Caco-2 (cell line): ENCODE measurements around the gene PRKCSH. TPM values are rescaled to one million over a fixed set of nuclear protein-coding genes. Genes with fewer than 3 reads are reported as not detected.

Source experiments
- BruUV-seq: library from RNA; stranded (reverse); fragments of 400-500 nt; replicated peaks from 2 replicates; lab custom pipeline; 2021; lab: Mats Ljungman, UMichigan
- CTCF ChIA-PET: fragments of 300-600 bp; sonication (Branson Sonifier 250); formaldehyde crosslinking; loops from one replicate; lab custom pipeline; 2022; ENCODE audit warnings: antibody characterized with exemption; lab: Charles Lee
- POLR2A ChIA-PET: fragments of 300-600 bp; sonication (Branson Sonifier 250); formaldehyde crosslinking; loops from one replicate; lab custom pipeline; 2022; ENCODE audit warnings: antibody characterized with exemption; lab: Charles Lee
- DNase-seq, 2 experiments: peaks; one replicate each; pipeline versions ENCODE4 v3.0.0 to v3.0.0-alpha.2; 2020 to 2022
- H3K27me3 ChIP-seq: replicated peaks from 2 replicates; pipeline ENCODE4 v1.6.0; 2011; ENCODE audit warnings: low read length; ENCODE audit not compliant: control insufficient read depth, insufficient read depth
- H3K36me3 ChIP-seq: 2 replicates; pipeline ENCODE4 v1.5.1; 2011; ENCODE audit warnings: low read length; ENCODE audit not compliant: control insufficient read depth, insufficient read depth
- H3K4me1 ChIP-seq: fragments of 250-450 bp; sonication (Bioruptor Pico); 2 replicates; pipeline ENCODE4 v1.5.1; 2020; ENCODE audit warnings: mild to moderate bottlenecking
- H3K4me3 ChIP-seq: 2 replicates; pipeline ENCODE4 v1.5.1; 2011; ENCODE audit warnings: low read depth, mild to moderate bottlenecking, control low read depth, low read length
- H3K9me3 ChIP-seq: fragments of 250-450 bp; sonication (Bioruptor Pico); 2 replicates; pipeline ENCODE4 v1.5.1; 2020; ENCODE audit warnings: mild to moderate bottlenecking, moderate library complexity
- H3K27ac Mint-ChIP-seq: one replicate; pipeline ENCODE4 v1.8.0; 2022; ENCODE audit warnings: mixed read lengths; ENCODE audit not compliant: unreplicated experiment
- H3K27me3 Mint-ChIP-seq: one replicate; pipeline ENCODE4 v1.8.0; 2022; ENCODE audit warnings: mixed read lengths; ENCODE audit not compliant: insufficient read depth, unreplicated experiment
- H3K36me3 Mint-ChIP-seq: one replicate; pipeline ENCODE4 v1.8.0; 2022; ENCODE audit warnings: mild to moderate bottlenecking, mixed read lengths; ENCODE audit not compliant: insufficient read depth, unreplicated experiment
- H3K4me1 Mint-ChIP-seq: one replicate; pipeline ENCODE4 v1.8.0; 2022; ENCODE audit warnings: low read depth, mixed read lengths; ENCODE audit not compliant: unreplicated experiment
- H3K4me3 Mint-ChIP-seq: one replicate; pipeline ENCODE4 v1.8.0; 2022; ENCODE audit warnings: mild to moderate bottlenecking, moderate library complexity, mixed read lengths; ENCODE audit not compliant: unreplicated experiment
- H3K9me3 Mint-ChIP-seq: one replicate; pipeline ENCODE4 v1.8.0; 2022; ENCODE audit warnings: mixed read lengths; ENCODE audit not compliant: unreplicated experiment
- CTCF ChIP-seq, 2 experiments: fragments of 200-600 bp in 1 of 2; IDR thresholded peaks; 1 replicate in 1 of 2; 2 replicates in 1 of 2; pipeline versions ENCODE4 v1.5.1 to v1.8.0; 2011 to 2022; ENCODE audit warnings: antibody characterized with exemption in 1 of 2, control low read depth in 1 of 2, inconsistent platforms in 1 of 2, low read depth in 1 of 2, low read length in 1 of 2, mild to moderate bottlenecking in 1 of 2, moderate library complexity in 1 of 2; ENCODE audit not compliant: insufficient read depth in 1 of 2, severe bottlenecking in 1 of 2, unreplicated experiment in 1 of 2
- intact Hi-C: fragments of 100-400 bp; cut with micrococcal nuclease; formaldehyde crosslinking; loops from one replicate; pipeline ENCODE4 v1.10.0; 2022; ENCODE audit not compliant: unreplicated experiment
- total RNA-seq: library from RNA; stranded (reverse); gene quantifications from 2 replicates; pipeline ENCODE4 v1.2.3, GENCODE V29; 2022

The PRKCSH gene
- total RNA-seq, 1 experiment from 2014 or later: 456 TPM

DNA sequence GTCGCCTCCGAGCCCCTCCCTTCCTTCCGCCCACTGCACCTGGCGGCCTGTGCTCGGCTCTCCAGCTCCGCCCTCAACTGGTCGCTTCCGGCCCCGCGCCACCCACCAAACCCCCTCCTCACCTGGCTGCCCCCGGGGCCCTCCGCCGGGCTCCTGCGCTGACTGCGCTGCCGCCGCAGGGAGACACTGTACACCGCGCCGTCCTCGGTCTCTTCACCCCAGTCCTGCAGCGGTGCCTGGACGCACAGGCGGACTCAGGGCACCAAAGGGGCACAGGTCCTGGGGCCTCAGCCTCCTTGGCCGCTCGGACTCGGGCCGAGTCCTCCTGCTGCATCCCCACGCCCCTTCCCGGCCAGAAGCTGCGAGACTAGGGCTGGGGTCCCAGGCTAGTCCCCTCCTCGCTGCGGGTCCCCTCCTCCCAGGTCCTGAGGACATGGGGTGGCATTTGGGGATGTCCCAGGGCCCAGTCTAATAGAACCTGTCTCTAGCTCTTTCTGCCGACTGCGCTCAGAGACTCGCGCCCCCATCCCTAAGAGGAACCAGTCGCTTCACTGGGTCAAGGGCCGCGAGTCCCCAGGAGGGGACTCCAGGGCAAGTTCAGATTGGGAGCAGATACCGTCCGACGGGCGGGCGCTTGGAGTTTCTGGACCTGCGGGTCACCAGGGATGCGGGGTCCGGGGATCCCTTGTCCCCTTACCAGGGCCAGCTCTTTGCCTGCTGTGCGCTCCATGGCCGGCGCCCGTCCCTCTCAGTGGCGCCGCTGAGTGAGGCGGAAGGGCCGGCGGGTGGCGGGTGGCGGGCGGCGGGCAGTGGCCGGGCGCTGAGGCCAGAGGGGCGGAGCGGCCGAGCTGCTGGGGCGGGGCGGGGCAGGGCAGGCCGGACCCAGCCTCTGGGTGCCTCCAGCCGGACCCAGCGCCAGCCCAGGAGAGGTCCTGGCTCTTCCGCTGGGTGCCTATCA lies 16.6 kb upstream of the PRKCSH start, which contains the start of gene RGL3:
Gene RGL3, minus strand, starts transcription at position 766 of the 958 bp plus-strand sequence. Its CDS starts 36 bp downstream, at position 730.
- BruUV-seq: no TSS peak

DNA sequence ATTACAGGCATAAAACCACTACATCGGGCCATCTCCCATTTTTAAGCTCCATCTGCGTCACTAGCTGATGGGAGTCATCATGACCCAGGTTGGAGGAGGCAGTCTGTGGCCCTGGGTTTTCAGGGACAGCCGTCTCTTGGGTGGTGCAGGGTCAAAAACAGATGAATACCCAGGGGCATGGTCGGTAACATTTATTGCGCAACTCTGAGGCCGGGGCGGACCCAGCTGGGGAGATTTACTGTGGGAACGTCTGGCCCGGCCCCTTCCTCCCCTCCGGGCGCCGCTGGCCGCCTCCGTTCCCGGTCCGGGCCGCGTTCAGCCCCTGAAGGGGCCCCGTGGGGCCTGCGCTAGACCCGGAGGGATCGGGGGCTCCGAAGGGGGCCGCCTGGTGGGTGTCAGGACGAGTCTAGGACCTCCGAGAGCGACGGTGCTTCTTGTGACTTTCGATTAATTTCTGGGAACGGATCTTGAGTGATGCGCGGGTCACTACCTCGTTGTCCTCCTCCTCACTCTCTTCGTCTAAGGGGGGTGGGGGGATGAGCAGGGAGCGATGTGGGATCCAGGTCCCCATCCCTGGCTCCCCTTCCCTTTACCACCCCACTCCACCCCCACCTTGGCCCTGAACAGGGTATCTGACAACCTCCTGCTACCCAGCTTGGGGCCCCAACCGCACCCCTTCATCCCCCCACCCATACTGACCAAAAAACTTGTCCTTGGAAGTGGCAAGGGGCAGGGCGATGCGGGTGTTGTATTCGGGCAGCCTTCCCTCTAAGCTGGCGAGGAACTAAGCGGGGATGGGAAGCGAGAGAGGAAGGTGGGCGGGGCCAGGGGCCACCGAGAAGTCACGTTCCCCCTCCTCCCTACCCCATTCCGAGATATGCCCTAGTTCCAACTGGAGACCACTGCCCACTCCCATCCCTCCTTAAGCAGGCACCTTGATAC lies 14.7 kb upstream of the PRKCSH start:
- no peak overlapping the region for H3K4me3 ChIP-seq
- Mint-ChIP-seq H3K9me3 (no peaks in the 10 kb centered on the region), H3K27me3 (no peaks in the 10 kb centered on the region), H3K36me3 (peaks cover 8% of the 10 kb centered on the region), H3K4me1 (peaks cover 6% of the 10 kb centered on the region), H3K27ac (no peak overlapping the region), H3K4me3 (no peak overlapping the region)
- POLR2A ChIA-PET: no interaction called here
- no peak for TF ChIP-seq CTCF (IDR thresholded peaks at IDR 0.05; ENCODE audit: insufficient read depth in 1 of 2, low read depth in 1 of 2, low read length in 1 of 2, severe bottlenecking in 1 of 2, unreplicated experiment in 1 of 2)
- no peak for DNase-seq
- H3K27me3 ChIP-seq: no peaks in the 10 kb centered on the region
- BruUV-seq: no TSS peak
- no peaks in the 10 kb centered on the region for H3K4me1 ChIP-seq
- CTCF ChIA-PET: interaction anchor here (0.6 to 3.1 kb wide), 4 partner anchors 14 to 223 kb away, joined by 5 to 28 read pairs (median 12); partner anchors contain the start of genes EPOR, KANK2, ODAD3 and PRKCSH
- intact Hi-C loops: no loop called here
- no peaks in the 10 kb centered on the region for H3K9me3 ChIP-seq
- H3K36me3 ChIP-seq: no peaks in the 10 kb centered on the region

More for the DNA sequence above, 16.6 kb upstream of the PRKCSH start, which contains the start of gene RGL3:
- Histone ChIP-seq H3K4me3 (peak within 1 kb of the TSS; percentile 58), H3K4me1 (no peaks in the 10 kb centered on the region), H3K9me3 (no peaks in the 10 kb centered on the region), H3K36me3 (peaks cover 1% of the 10 kb centered on the region; the same call in 1 of the 2 replicates), H3K27me3 (no peaks in the 10 kb centered on the region)
- intact Hi-C loops: loop anchor here (5.0 kb wide), 1 partner anchor 37 kb away; the partner anchor contains the start of gene EPOR
- no peaks in the 10 kb centered on the region for H3K27me3 Mint-ChIP-seq
- POLR2A ChIA-PET: interaction anchor here (0.6 to 1.5 kb wide), 11 partner anchors 16 to 1374 kb away, joined by 3 to 8 read pairs (median 5); partner anchors contain the start of genes EPOR, ODAD3 and PRKCSH
- peaks cover 8% of the 10 kb centered on the region for H3K36me3 Mint-ChIP-seq
- TF ChIP-seq CTCF (IDR thresholded peaks at IDR 0.05; ENCODE audit: insufficient read depth in 1 of 2, low read depth in 1 of 2, low read length in 1 of 2, severe bottlenecking in 1 of 2, unreplicated experiment in 1 of 2): no peak
- no peaks in the 10 kb centered on the region for H3K9me3 Mint-ChIP-seq
- H3K4me3 Mint-ChIP-seq: peak within 1 kb of the TSS; percentile 92
- peaks cover 6% of the 10 kb centered on the region for H3K4me1 Mint-ChIP-seq
- CTCF ChIA-PET: interaction anchor here (0.5 to 3.1 kb wide), 8 partner anchors 16 to 556 kb away, joined by 3 to 28 read pairs (median 6); partner anchors contain the start of genes EPOR, ODAD3 and PRKCSH
- peak within 1 kb of the TSS; percentile 89 for H3K27ac Mint-ChIP-seq
- DNase-seq: peak; percentile 81 to 84
